Measurements from ENCODE around the gene TMEM126A. TPM values are rescaled to one million over a fixed set of nuclear protein-coding genes. Genes with fewer than 3 reads are reported as not detected.
"Not testable (repeated sequence)": the region's sequence is repeated elsewhere in the genome, so short reads cannot be mapped to it uniquely, and the experiment has no call there.

The TMEM126A gene
- total RNA-seq, 2 donors from 2014 or later = 26.3 to 26.7 TPM

DNA sequence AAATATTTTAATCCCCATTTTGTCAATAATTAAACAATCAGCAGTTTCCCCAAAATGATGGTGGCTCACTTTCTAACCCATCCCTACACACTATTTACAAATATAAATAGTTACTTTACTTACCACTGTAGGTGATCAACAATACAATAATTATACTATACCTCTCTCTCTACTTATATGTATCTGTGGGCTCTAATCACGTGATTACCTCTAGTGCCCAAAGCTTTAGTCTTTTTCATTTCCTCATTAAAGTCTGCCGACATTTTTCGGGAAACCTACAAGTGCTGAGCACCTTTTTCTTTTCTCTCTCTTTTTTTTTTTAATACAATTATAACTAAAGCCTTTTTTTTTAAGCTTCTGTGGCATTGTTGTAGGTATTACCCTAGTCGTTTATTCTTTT lies 44.5 kb upstream of the TMEM126A start:
- H3K36me3 ChIP-seq (ENCODE audit: control insufficient read depth, insufficient read depth, low read length) = no peaks in the 10 kb centered on the region
- 83 to 91% methylated on average over 2 to 4 of the region's 4 CpGs for WGBS, 2 experiments (ENCODE audit: insufficient coverage in 1 of 2, insufficient read length in 1 of 2)
- H3K4me3 ChIP-seq (ENCODE audit: low read length) = no peak overlapping the region
- no peaks in the 10 kb centered on the region for H3K27me3 ChIP-seq (ENCODE audit: control insufficient read depth, insufficient read depth, low read length, poor library complexity, severe bottlenecking)
- Mint-ChIP-seq H3K4me1 (peaks cover under 1% of the 10 kb centered on the region), H3K9me3 (peaks cover 8% of the 10 kb centered on the region), H3K27ac (no peak overlapping the region), H3K36me3 (ENCODE audit: low read depth) (no peaks in the 10 kb centered on the region), H3K4me3 (no peak overlapping the region), H3K27me3 (ENCODE audit: insufficient read depth) (no peaks in the 10 kb centered on the region)
- DNase-seq = no peak
- no peaks in the 10 kb centered on the region for H3K9me3 ChIP-seq (ENCODE audit: control insufficient read depth, low read length)
- no peak overlapping the region for H3K27ac ChIP-seq (ENCODE audit: low read depth, low read length)
- H3K9ac ChIP-seq (ENCODE audit: extremely low read depth, low read length, poor library complexity, severe bottlenecking) = no peak overlapping the region
- TF ChIP-seq, protein P1, sequence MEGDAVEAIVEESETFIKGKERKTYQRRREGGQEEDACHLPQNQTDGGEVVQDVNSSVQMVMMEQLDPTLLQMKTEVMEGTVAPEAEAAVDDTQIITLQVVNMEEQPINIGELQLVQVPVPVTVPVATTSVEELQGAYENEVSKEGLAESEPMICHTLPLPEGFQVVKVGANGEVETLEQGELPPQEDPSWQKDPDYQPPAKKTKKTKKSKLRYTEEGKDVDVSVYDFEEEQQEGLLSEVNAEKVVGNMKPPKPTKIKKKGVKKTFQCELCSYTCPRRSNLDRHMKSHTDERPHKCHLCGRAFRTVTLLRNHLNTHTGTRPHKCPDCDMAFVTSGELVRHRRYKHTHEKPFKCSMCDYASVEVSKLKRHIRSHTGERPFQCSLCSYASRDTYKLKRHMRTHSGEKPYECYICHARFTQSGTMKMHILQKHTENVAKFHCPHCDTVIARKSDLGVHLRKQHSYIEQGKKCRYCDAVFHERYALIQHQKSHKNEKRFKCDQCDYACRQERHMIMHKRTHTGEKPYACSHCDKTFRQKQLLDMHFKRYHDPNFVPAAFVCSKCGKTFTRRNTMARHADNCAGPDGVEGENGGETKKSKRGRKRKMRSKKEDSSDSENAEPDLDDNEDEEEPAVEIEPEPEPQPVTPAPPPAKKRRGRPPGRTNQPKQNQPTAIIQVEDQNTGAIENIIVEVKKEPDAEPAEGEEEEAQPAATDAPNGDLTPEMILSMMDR (conservative IDR thresholded peaks at IDR 0.05) = no peak
- no peaks in the 10 kb centered on the region for H3K4me1 ChIP-seq (ENCODE audit: control insufficient read depth, insufficient read depth, low read length)

DNA sequence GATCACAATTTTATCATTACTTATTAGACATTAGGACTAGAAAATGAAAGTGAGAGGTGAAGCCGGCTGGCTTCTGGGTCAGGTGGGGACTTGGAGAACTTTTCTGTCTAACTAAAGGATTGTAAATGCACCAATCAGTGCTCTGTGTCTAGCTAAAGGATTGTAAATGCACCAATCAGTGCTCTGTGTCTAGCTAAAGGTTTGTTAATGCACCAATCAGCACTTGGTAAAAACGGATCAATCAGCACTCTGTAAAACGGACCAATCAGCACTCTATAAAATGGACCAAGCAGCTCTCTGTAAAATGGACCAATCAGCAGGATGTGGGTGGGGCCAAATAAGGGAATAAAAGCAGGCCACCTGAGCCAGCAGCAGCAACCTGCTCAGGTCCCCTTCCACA lies 41.5 kb upstream of the TMEM126A start:
- H3K27me3 Mint-ChIP-seq (ENCODE audit: insufficient read depth); H3K27me3 ChIP-seq (ENCODE audit: control insufficient read depth, insufficient read depth, low read length, poor library complexity, severe bottlenecking); H3K4me1 ChIP-seq (ENCODE audit: control insufficient read depth, insufficient read depth, low read length); DNase-seq; H3K36me3 Mint-ChIP-seq (ENCODE audit: low read depth); H3K4me3 Mint-ChIP-seq; H3K4me3 ChIP-seq (ENCODE audit: low read length); H3K27ac Mint-ChIP-seq; H3K9ac ChIP-seq (ENCODE audit: extremely low read depth, low read length, poor library complexity, severe bottlenecking); H3K9me3 ChIP-seq (ENCODE audit: control insufficient read depth, low read length); H3K4me1 Mint-ChIP-seq; H3K27ac ChIP-seq (ENCODE audit: low read depth, low read length); H3K36me3 ChIP-seq (ENCODE audit: control insufficient read depth, insufficient read depth, low read length): not testable (repeated sequence)
- 92 to 100% methylated on average over 2 to 3 of the region's 3 CpGs for WGBS, 2 experiments (ENCODE audit: insufficient coverage in 1 of 2, insufficient read length in 1 of 2)
- peaks cover 11% of the 10 kb centered on the region for H3K9me3 Mint-ChIP-seq

DNA sequence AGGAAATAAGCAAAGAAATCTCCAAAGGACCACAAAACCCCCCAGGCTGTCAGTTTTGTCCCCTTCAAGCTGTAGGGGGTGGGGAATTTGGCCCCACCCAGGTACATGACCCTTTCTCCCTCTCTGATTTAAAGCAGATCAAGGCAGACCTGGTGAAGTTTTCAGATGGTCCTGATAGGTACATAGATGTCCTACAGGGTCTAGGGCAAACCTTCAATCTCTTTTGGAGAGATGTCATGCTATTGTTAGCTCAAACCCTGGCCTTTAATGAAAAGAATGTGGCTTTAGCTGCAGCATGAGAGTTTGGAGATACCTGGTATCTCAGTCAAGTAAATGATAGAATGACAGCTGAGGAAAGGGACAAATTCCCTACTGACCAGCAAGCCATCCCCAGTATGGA lies 39.1 kb upstream of the TMEM126A start:
- H3K9me3 Mint-ChIP-seq = peaks cover 11% of the 10 kb centered on the region
- not testable (repeated sequence) for H3K4me1 Mint-ChIP-seq, H3K4me3 Mint-ChIP-seq

DNA sequence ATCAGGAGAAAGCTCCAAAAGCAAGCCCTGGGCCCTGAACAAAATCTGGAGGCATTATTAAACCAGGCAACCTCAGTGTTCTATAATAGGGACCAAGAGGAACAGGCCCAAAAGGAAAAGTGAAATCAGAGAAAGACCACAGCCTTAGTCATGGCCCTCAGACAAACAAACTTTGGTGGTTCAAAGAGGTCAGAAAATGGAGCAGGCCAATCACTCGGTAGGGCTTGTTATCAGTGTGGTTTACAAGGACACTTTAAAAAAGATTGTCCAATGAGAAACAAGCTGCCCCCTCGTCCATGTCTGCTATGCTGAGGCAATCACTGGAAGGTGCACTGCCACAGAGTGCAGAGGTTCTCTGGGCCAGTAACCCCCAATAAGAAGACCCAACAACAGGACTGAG lies 38.5 kb upstream of the TMEM126A start:
- not testable (repeated sequence) for H3K9me3 ChIP-seq (ENCODE audit: control insufficient read depth, low read length); DNase-seq; H3K4me3 ChIP-seq (ENCODE audit: low read length); H3K27ac Mint-ChIP-seq; H3K4me1 ChIP-seq (ENCODE audit: control insufficient read depth, insufficient read depth, low read length); H3K36me3 ChIP-seq (ENCODE audit: control insufficient read depth, insufficient read depth, low read length); H3K9ac ChIP-seq (ENCODE audit: extremely low read depth, low read length, poor library complexity, severe bottlenecking); H3K27me3 ChIP-seq (ENCODE audit: control insufficient read depth, insufficient read depth, low read length, poor library complexity, severe bottlenecking); H3K4me3 Mint-ChIP-seq; H3K27me3 Mint-ChIP-seq (ENCODE audit: insufficient read depth); H3K4me1 Mint-ChIP-seq; H3K27ac ChIP-seq (ENCODE audit: low read depth, low read length); H3K36me3 Mint-ChIP-seq (ENCODE audit: low read depth)
- peaks cover 11% of the 10 kb centered on the region for H3K9me3 Mint-ChIP-seq
- 94% methylated on average over 2 of the region's 2 CpGs; no CpG with 5 or more reads in 1 of the 2 experiments for WGBS, 2 experiments (ENCODE audit: insufficient coverage in 1 of 2, insufficient read length in 1 of 2)

More for the DNA sequence above, 39.1 kb upstream of the TMEM126A start:
- not testable (repeated sequence) for H3K27ac Mint-ChIP-seq; H3K27me3 ChIP-seq (ENCODE audit: control insufficient read depth, insufficient read depth, low read length, poor library complexity, severe bottlenecking); H3K4me1 ChIP-seq (ENCODE audit: control insufficient read depth, insufficient read depth, low read length); H3K36me3 Mint-ChIP-seq (ENCODE audit: low read depth); H3K9ac ChIP-seq (ENCODE audit: extremely low read depth, low read length, poor library complexity, severe bottlenecking); H3K4me3 ChIP-seq (ENCODE audit: low read length); DNase-seq; H3K27me3 Mint-ChIP-seq (ENCODE audit: insufficient read depth); H3K9me3 ChIP-seq (ENCODE audit: control insufficient read depth, low read length); H3K36me3 ChIP-seq (ENCODE audit: control insufficient read depth, insufficient read depth, low read length); H3K27ac ChIP-seq (ENCODE audit: low read depth, low read length)

DNA sequence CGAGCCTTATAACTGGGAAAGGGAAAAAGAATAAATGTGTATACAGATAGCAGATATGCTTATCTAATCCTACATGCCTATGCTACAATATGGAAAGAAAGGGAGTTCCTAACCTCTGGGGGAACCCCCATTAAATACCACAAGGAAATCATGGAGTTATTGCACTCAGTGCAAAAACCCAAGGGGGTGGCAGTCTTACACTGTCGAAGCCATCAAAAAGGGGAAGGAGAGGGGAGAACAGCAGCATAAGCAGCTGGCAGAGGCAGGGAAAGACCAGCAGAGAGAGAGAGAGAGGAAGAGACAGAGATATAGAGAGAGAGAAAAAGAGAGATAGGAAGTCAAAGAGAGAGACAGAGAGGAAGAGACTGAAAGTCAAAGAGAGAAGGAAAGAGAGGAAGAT lies 36.1 kb upstream of the TMEM126A start:
- not testable (repeated sequence) for H3K4me3 Mint-ChIP-seq; H3K27ac Mint-ChIP-seq; H3K9ac ChIP-seq (ENCODE audit: extremely low read depth, low read length, poor library complexity, severe bottlenecking); H3K36me3 Mint-ChIP-seq (ENCODE audit: low read depth); H3K9me3 ChIP-seq (ENCODE audit: control insufficient read depth, low read length); DNase-seq; H3K4me3 ChIP-seq (ENCODE audit: low read length); H3K27ac ChIP-seq (ENCODE audit: low read depth, low read length); H3K4me1 Mint-ChIP-seq; H3K27me3 Mint-ChIP-seq (ENCODE audit: insufficient read depth); H3K36me3 ChIP-seq (ENCODE audit: control insufficient read depth, insufficient read depth, low read length); H3K9me3 Mint-ChIP-seq; H3K27me3 ChIP-seq (ENCODE audit: control insufficient read depth, insufficient read depth, low read length, poor library complexity, severe bottlenecking); H3K4me1 ChIP-seq (ENCODE audit: control insufficient read depth, insufficient read depth, low read length)
- 99 to 100% methylated on average over 1 to 2 of the region's 2 CpGs for WGBS, 2 experiments (ENCODE audit: insufficient coverage in 1 of 2, insufficient read length in 1 of 2)

All from endodermal cell (in vitro differentiated cells).